MCF 10A (cell line): ENCODE results near the gene EFEMP2. TPM values are rescaled to one million over a fixed set of nuclear protein-coding genes. Genes with fewer than 3 reads are reported as not detected.

Experiments
- BruUV-seq: library from RNA; stranded (reverse); fragments of 400-500 nt; replicated peaks from 2 replicates; lab custom pipeline; 2021; lab: Mats Ljungman, UMichigan
- CTCF ChIA-PET: fragments of 300-600 bp; sonication (Branson Sonifier 250); formaldehyde crosslinking; extraction: SDS; loops from one replicate; lab custom pipeline; 2021; ENCODE audit warnings: antibody characterized with exemption, inconsistent platforms; lab: Yijun Ruan, JAX
- POLR2A ChIA-PET: fragments of 300-600, 350-650 bp; sonication (Branson Sonifier 250); formaldehyde crosslinking; extraction: SDS; loops from one replicate; lab custom pipeline; 2020; ENCODE audit warnings: antibody characterized with exemption, inconsistent platforms; lab: Yijun Ruan, JAX
- DNase-seq: peaks from one replicate; pipeline ENCODE4 v3.0.0-alpha.2; 2018; ENCODE audit not compliant: unreplicated experiment
- H3K27ac Mint-ChIP-seq: one replicate; pipeline ENCODE4 v1.8.0; 2022; ENCODE audit warnings: mild to moderate bottlenecking, low read depth, mixed read lengths; ENCODE audit not compliant: unreplicated experiment
- H3K27me3 Mint-ChIP-seq: one replicate; pipeline ENCODE4 v1.8.0; 2022; ENCODE audit warnings: mixed read lengths; ENCODE audit not compliant: insufficient read depth, unreplicated experiment
- H3K36me3 Mint-ChIP-seq: one replicate; pipeline ENCODE4 v1.8.0; 2022; ENCODE audit warnings: mild to moderate bottlenecking, moderate library complexity, mixed read lengths; ENCODE audit not compliant: insufficient read depth, unreplicated experiment
- H3K4me1 Mint-ChIP-seq: one replicate; pipeline ENCODE4 v1.8.0; 2022; ENCODE audit warnings: mixed read lengths; ENCODE audit not compliant: insufficient read depth, unreplicated experiment
- H3K4me3 Mint-ChIP-seq: one replicate; pipeline ENCODE4 v1.8.0; 2022; ENCODE audit warnings: mild to moderate bottlenecking, moderate library complexity, mixed read lengths; ENCODE audit not compliant: unreplicated experiment
- H3K9me3 Mint-ChIP-seq: one replicate; pipeline ENCODE4 v1.8.0; 2022; ENCODE audit warnings: mixed read lengths; ENCODE audit not compliant: unreplicated experiment
- CTCF ChIP-seq: fragments of 200-600 bp; IDR thresholded peaks from one replicate; pipeline ENCODE4 v1.8.0; 2022; ENCODE audit warnings: antibody characterized with exemption, mild to moderate bottlenecking; ENCODE audit not compliant: unreplicated experiment
- intact Hi-C: fragments of 100-400 bp; cut with micrococcal nuclease; formaldehyde crosslinking; loops from 2 replicates; pipeline ENCODE4 v1.14.1; 2022
- total RNA-seq: library from RNA; stranded (reverse); gene quantifications from 2 replicates; pipeline ENCODE4 v1.2.3, GENCODE V29; 2022

The EFEMP2 gene
- total RNA-seq, 1 experiment from 2014 or later, result 2.4 TPM

GRCh38 chr11:65918211-65919140 is 45.9 kb upstream of the EFEMP2 start, which contains the start of gene C11orf68:
TSS of gene C11orf68 (minus strand) at chr11:65919062. CDS start at chr11:65919031, 31 bp downstream.
- no peaks in the 10 kb centered on the region for H3K9me3 Mint-ChIP-seq
- ChIA-PET POLR2A (interaction anchor here (0.8 to 2.5 kb wide), 12 partner anchors 13 to 371 kb away, joined by 3 to 46 read pairs (median 5); partner anchors contain the start of genes BANF1, CCDC85B, CFL1 and FIBP), CTCF (interaction anchor here (0.9 to 1.2 kb wide), 3 partner anchors 21 to 31 kb away, joined by 3 to 6 read pairs (median 5); partner anchors contain the start of gene CCDC85B)
- intact Hi-C loops, result loop anchor here (1.0 to 5.0 kb wide), 2 partner anchors 71 to 256 kb away; partner anchors contain the start of gene RELA
- peak; percentile 37 for DNase-seq
- H3K27ac Mint-ChIP-seq, result peak within 1 kb of the TSS; percentile 81
- BruUV-seq, result TSS peak; percentile 49
- peaks cover 37% of the 10 kb centered on the region for H3K4me1 Mint-ChIP-seq
- H3K27me3 Mint-ChIP-seq, result no peaks in the 10 kb centered on the region
- TF ChIP-seq CTCF, result no peak
- peaks cover 14% of the 10 kb centered on the region for H3K36me3 Mint-ChIP-seq
- H3K4me3 Mint-ChIP-seq, result peak within 1 kb of the TSS; percentile 89

- intact Hi-C loops, result loop anchor here (5.0 kb wide), 1 partner anchor 255 kb away; the partner anchor contains the start of gene RELA
- peak overlapping the region; percentile 89 for H3K4me3 Mint-ChIP-seq
- peaks cover 10% of the 10 kb centered on the region for H3K36me3 Mint-ChIP-seq
- DNase-seq, result no peak
- BruUV-seq, result no TSS peak
- ChIA-PET CTCF (interaction anchor here (0.9 to 2.2 kb wide), 4 partner anchors 20 to 30 kb away, joined by 3 to 11 read pairs (median 6); partner anchors contain the start of genes CCDC85B and FIBP), POLR2A (interaction anchor here (0.6 to 2.7 kb wide), 13 partner anchors 12 to 863 kb away, joined by 3 to 46 read pairs (median 5); partner anchors contain the start of genes BANF1, CCDC85B, CFL1 and FIBP)
- no peak for TF ChIP-seq CTCF
- no peaks in the 10 kb centered on the region for H3K27me3 Mint-ChIP-seq
- no peaks in the 10 kb centered on the region for H3K9me3 Mint-ChIP-seq
- H3K27ac Mint-ChIP-seq, result peak overlapping the region; percentile 86
- H3K4me1 Mint-ChIP-seq, result peaks cover 37% of the 10 kb centered on the region
Measured at GRCh38 chr11:65917434-65918210, 45.0 kb upstream of the EFEMP2 start.

- no peak for TF ChIP-seq CTCF
- DNase-seq, result no peak
- BruUV-seq, result no TSS peak
- Mint-ChIP-seq H3K4me1 (peaks cover 37% of the 10 kb centered on the region), H3K9me3 (no peaks in the 10 kb centered on the region), H3K4me3 (peak overlapping the region; percentile 89), H3K27me3 (no peaks in the 10 kb centered on the region), H3K27ac (peak overlapping the region; percentile 86), H3K36me3 (peaks cover 6% of the 10 kb centered on the region)
- POLR2A ChIA-PET, result interaction anchor here (1.7 to 8.0 kb wide), 5 partner anchors 16 to 58 kb away, joined by 5 to 122 read pairs (median 14); partner anchors contain the start of genes CCDC85B, CFL1, FIBP and FOSL1
- intact Hi-C loops, result loop anchor here (5.0 kb wide), 1 partner anchor 255 kb away; the partner anchor contains the start of gene RELA
- CTCF ChIA-PET, result interaction anchor here (2.2 kb wide), 1 partner anchor 29 kb away, joined by 11 read pairs; the partner anchor contains the start of gene FIBP
Measured at GRCh38 chr11:65917077-65917433, 44.5 kb upstream of the EFEMP2 start.
